COLO668 (cell line): ENCODE results near the gene NR6A1.
A peak's percentile ranks its signal among the peaks of the same experiment; 100 is the strongest.

Source experiments
- DNase-seq: peaks from one replicate; lab custom pipeline; 2025; ENCODE audit not compliant: unreplicated experiment; lab: John Stamatoyannopoulos, UW

Gene NR6A1

DNA sequence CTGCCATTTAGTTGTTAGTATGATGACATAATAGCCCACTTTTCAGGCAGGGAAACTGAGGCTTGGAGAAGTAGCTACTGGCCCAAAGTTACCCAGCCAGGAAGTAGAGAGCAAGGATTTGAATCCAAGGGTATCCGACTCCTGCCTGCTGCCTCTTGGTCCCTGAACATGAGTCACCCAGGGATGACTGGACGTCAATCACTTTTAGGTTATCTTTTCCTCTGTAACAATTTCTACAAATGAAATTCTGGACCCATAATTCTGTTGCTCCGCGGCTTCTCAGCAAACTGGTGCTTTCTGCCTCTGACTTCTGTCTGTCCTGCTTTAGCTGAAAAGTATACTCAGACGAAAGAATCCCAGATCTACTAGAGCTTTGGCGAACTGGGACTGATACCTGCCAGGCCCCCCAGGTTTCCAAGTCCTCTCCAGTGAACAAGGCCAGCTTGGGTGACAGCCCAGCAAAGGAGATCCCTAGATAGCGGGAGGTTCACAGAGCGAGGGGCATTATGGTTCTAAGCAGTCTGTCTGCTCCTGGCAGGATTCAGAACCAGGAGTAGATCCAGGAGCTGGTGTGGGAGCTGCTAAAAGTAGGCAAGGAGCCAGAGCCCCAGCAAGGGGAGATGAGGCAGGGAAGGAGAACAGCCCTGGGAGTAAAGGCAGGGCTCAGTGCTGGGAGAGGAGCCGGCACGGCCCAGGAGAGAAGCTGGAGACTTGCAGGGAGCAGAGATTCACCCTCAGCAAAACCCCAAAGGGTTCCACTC lies 26.4 kb upstream of the NR6A1 start:
- DNase-seq, result no peak

DNA sequence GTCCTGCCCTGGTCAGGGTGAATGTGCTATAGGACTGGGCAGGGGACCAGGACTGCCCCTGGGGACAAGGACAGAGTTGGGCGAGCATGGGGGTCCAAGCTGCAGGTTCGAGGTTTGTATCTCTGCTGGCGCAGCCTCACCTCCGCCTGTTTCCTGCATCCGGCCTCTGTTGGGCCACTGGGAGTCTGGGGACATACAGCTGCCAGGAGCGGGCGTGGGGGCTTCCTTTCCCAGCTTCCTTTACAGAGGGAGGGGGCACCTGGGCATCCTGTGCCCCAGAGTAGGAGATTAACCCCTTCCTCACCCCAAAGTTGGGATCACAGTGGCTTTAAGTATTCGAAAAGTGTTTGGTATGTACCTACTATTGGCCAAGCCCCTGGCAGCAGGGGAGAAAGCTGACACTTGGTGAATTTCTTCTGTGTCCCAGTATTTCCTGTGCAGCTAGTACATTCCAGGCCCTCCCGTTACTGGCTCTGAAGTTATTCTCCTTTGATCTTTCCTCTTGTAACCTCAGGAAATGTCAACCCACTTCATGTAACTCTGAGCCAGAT lies 24.8 kb upstream of the NR6A1 start:
- DNase-seq, result no peak

DNA sequence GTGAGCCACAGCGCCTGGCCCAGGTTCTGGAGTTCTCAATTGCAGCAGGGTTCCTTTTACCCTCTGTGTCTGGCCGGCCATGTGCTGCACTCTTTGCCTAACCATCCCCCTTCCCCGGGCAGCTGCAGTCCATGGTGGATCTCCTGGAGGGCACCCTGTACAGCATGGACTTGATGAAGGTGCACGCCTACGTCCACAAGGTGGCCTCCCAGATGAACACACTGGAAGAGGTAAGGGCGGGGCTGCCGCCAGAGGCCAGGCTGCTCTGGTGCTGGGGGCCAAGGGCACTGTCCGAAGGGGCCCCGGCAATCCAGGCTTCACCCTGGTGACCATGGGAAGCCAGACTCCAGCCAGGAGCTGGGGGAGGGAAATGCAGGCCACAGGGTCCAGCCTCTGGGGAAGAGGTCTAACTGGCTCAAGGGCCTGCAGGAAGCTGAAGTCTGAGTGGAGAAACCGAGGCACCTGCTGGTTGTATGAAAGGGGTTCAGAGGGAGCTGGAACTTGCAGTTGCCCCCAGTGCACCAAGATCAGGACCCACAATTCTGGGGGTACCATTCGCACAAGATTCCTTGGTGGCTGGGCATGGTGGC lies 23.9 kb upstream of the NR6A1 start:
- peak; percentile 57 for DNase-seq

DNA sequence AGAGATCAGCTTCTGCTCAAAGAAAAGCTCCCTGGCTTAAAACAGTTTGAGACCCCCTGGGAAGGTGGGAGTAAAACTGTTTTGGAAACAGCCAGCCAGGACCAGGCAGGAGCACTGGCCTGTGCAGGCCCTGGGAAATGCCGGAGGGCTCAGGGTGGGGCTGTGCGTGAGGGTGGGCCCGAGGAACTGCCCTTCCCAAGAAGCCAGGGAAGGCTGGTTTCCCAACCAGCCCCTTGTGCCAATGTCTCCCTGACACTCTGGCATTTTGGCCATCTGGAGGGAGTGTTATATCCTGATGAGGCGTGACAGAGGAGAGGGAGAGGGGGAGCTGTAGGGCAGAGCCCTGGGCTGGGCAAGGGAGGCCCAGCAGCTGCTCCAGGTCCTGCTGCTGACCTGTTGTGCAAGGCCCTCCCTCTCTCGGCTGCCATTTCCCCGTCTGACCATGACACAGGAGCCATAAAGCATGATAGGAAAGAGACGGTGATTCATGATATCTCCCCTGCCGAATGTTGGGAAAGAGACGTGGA lies 22.0 kb upstream of the NR6A1 start:
- no peak for DNase-seq

- DNase-seq, result no peak
Measured at GRCh38 chr9:124792257-124793014, 21.3 kb upstream of the NR6A1 start.

- no peak for DNase-seq
Measured at GRCh38 chr9:124790801-124791505, 19.8 kb upstream of the NR6A1 start.

- no peak for DNase-seq
Measured at GRCh38 chr9:124790301-124790700, 19.2 kb upstream of the NR6A1 start.

DNA sequence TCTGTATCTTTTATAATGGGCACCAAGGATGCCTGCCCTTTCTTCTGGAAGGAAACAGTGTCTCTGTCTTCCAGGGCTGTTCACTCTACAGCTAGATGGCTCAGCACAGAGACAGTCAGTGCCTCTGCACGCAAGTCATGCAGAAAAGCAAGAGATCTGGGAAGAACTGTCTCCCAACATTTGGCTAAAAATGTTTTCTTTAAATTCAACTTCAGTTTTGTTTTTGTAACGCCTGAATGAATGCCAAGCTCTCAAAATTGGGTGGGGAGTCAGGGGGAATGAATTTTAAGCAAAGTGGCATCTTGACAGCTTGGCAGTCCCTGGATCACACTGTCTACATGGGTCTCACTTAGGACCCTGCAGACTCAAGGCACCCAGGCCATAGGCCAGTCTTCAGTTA lies 18.4 kb upstream of the NR6A1 start:
- DNase-seq, result no peak

- no peak for DNase-seq
Measured at GRCh38 chr9:124788542-124789217, 17.6 kb upstream of the NR6A1 start.

GRCh38 chr9:124786881-124787573 lies 15.9 kb upstream of the NR6A1 start:
- DNase-seq, result no peak

DNA sequence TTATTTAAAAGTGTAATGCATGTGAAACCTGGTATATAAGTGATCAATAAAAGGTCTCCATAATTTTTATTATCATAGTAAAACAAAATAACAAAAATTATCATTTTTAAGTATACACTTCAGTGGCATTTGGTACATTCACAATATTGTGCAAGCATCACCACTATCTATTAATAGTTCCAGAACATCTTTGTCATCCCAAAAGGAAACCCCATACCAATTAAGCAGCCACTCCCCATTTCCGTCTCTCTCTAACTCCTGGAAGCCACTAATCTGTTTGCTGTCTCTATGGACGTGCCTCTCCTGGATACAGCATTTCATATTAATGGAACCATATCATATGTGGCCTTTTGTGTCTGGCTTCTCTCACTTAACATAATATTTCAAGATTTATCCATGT lies 13.4 kb upstream of the NR6A1 start:
- DNase-seq, result no peak

DNA sequence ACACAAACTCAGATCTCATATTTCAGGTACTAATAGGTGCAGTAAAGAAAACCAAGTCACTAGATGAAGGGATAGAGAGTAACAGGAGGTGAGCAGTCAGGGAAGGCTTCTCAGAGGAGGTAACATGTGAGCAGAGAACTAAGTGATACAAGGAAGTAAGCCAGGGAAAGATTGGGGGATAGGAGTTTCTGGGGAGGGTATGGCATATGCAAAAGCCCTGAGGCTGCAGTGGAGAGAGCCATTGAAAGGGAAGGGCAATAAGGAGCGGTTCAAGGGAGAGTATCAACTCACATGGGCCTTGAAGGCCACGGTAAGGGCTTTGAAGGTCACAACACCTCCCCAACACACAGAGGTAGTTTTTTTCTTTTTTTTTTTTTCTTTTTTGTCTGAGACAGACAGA lies 12.7 kb upstream of the NR6A1 start:
- no peak for DNase-seq

GRCh38 chr9:124782661-124783574 lies 11.8 kb upstream of the NR6A1 start:
- no peak for DNase-seq

GRCh38 chr9:124781967-124782660 lies 11.0 kb upstream of the NR6A1 start:
- no peak for DNase-seq

DNA sequence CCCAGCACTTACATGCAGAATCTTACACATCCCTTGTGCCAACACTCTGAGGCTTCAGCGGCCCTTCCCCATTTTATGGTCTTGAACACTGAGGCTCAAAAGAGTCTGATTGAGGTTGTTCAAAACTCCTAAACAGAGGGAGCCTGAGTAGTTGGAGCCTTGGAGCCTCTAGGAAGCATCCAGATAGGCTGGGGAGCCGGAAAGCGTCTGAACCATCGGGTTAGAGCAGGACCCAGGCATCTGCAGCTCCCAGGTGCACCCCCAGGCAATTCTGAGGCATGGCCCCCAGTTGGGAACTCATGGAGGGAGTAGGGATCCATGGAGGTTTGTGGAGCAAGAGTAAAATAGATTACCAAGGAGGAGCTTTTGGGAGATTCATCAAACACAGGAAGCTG lies 9.6 kb upstream of the NR6A1 start:
- DNase-seq, result no peak

DNA sequence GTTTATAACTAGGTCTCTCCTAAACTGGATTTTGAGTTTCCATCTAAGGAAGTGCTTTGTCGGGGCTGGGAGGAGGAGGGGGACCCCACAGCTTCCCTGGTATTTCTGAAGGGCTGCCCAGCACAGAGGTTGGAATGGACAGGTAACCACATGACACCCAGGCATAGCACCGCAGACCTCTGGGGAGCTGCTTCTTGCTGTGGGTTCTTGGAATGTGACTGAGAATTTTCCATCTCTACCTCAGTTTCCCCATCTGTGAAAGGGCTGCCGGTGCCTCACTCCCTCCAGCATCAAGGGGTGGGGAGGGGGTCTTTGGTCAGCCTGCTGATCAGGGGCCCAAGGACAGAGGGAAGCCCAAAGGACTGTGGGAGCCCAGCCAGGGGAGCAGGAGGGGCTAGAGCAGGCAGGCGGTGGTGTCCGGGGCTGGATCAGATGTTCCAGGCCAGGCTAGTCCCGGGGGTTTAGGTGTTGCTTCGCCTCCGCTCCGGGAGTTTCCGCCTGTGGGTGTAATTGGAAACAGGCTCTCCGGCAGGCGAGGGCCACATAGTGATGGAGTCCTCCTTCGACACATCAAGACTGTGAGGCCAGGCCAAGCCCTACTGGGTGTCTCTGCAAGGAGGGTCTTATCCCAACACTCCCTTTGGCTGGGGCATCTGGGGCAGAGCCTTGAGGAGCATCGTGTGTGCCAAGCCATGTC lies 9.1 kb upstream of the NR6A1 start:
- no peak for DNase-seq

DNA sequence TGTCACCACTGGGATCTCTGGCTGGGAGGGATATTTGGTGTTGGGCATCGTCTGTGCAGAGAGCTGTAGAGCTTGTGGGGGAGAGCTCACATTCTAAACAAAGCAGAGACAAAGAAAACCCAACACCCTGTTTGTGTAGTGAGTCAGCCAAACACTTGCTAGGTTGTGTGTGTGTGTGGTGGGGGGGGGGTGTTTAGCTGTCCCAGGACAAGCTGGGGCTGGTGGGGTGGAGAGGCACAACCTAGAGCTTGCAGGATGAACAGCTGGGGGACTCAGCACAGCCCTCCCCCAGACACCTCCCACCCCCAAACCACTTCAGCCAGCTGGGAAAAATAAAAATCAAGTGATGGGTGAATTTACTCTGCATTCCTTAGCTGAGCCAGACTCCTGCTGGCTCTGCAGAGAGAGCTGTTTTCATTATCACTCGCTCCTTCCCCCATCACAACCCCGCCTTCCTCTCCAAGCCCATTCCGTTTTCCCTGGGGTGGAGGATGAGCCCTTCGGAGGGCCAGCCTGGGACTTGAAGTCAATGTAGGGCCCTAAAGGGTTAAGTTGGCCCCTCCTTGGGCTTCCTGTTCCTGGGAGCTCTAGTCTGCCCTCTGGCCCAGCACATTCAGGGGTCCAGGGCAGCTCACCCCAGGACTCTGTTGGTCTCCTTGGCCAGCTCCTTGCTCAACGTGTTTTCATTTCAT lies 8.4 kb upstream of the NR6A1 start:
- peak; percentile 61 for DNase-seq
